ENCODE data around the gene UTP4.

- TF ChIP-seq, protein P1, sequence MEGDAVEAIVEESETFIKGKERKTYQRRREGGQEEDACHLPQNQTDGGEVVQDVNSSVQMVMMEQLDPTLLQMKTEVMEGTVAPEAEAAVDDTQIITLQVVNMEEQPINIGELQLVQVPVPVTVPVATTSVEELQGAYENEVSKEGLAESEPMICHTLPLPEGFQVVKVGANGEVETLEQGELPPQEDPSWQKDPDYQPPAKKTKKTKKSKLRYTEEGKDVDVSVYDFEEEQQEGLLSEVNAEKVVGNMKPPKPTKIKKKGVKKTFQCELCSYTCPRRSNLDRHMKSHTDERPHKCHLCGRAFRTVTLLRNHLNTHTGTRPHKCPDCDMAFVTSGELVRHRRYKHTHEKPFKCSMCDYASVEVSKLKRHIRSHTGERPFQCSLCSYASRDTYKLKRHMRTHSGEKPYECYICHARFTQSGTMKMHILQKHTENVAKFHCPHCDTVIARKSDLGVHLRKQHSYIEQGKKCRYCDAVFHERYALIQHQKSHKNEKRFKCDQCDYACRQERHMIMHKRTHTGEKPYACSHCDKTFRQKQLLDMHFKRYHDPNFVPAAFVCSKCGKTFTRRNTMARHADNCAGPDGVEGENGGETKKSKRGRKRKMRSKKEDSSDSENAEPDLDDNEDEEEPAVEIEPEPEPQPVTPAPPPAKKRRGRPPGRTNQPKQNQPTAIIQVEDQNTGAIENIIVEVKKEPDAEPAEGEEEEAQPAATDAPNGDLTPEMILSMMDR (IDR thresholded peaks at IDR 0.05; ENCODE audit: low read depth, low read length): no peak
- no peak for TF ChIP-seq EZH2phosphoT487 (IDR thresholded peaks at IDR 0.05; ENCODE audit: low read depth)
Observed at GRCh38 chr16:69141936-69142335, 9.5 kb downstream of the UTP4 start.
